Esophagus muscularis mucosa (tissue), 4 donors: ENCODE results near the gene CARD8. TPM values are rescaled to one million over a fixed set of nuclear protein-coding genes. Genes with fewer than 3 reads are reported as not detected.

Experiments
- DNase-seq: peaks from one replicate; pipeline ENCODE4 v3.0.0-alpha.2; 2017; ENCODE audit errors: extremely low spot score
- H3K27ac ChIP-seq, 4 donors: fragments of 200-600 bp; sonication (generic); replicated peaks in 1 of 4; 1 replicate in 3 of 4; 2 replicates in 1 of 4; pipeline ENCODE4 v1.5.1; 2016 to 2019; ENCODE audit warnings: mild to moderate bottlenecking in 1 of 4
- H3K27me3 ChIP-seq, 4 donors: fragments of 200-600 bp; sonication (generic); one replicate each; pipeline versions ENCODE4 v1.5.1 to v1.6.0; 2016 to 2019
- H3K36me3 ChIP-seq, 4 donors: fragments of 200-600 bp; sonication (generic); one replicate each; pipeline ENCODE4 v1.5.1; 2016 to 2019
- H3K4me1 ChIP-seq, 4 donors: fragments of 200-600 bp; sonication (generic); one replicate each; pipeline ENCODE4 v1.5.1; 2016 to 2019
- H3K4me3 ChIP-seq, 4 donors: fragments of 200-600 bp; sonication (generic); 1 replicate in 2 of 4; 2 replicates in 2 of 4; pipeline ENCODE4 v1.5.1; 2016 to 2019; ENCODE audit warnings: mild to moderate bottlenecking in 4 of 4, moderate library complexity in 1 of 4
- H3K9me3 ChIP-seq, 4 donors: fragments of 200-600 bp; sonication (generic); 1 replicate in 3 of 4; 2 replicates in 1 of 4; pipeline ENCODE4 v1.5.1; 2016 to 2019
- POLR2AphosphoS5 ChIP-seq, 2 donors: sonication (generic); formaldehyde crosslinking; IDR thresholded peaks; one replicate each; pipeline ENCODE4 v1.6.1; 2017; ENCODE audit warnings: antibody characterized with exemption in 2 of 2
- WGBS: methylation state at CpG from one replicate; pipeline ENCODE4 v1.1.5; 2018; 5-methylcytosine and 5-hydroxymethylcytosine counted together
- intact Hi-C: fragments of 100-400 bp; cut with DNase I; formaldehyde crosslinking; loops from one replicate; pipeline ENCODE4 v1.15.1; 2023
- total RNA-seq, 4 donors: library from RNA; depleted of rRNA; stranded (reverse); fragments of >200 nt; gene quantifications; one replicate each; pipeline versions ENCODE4 v1.1.0 to v1.2.1, GENCODE V29; 2016

CARD8 gene
- total RNA-seq, 4 donors from 2014 or later = 17.7 to 22.3 (median 20.9) TPM

GRCh38 chr19:48158210-48158790, 97.4 kb downstream of the CARD8 start:
- intact Hi-C loops = loop anchor here (10.0 kb wide), 1 partner anchor 193 kb away; no protein-coding TSS in a partner anchor
- Histone ChIP-seq H3K4me1 (no peaks in the 10 kb centered on the region), H3K36me3 (peaks cover 0 to 36% (median 10%) of the 10 kb centered on the region in 4 donors), H3K9me3 (no peaks in the 10 kb centered on the region), H3K27ac (no peak overlapping the region), H3K4me3 (no peak overlapping the region), H3K27me3 (no peaks in the 10 kb centered on the region)
- no peak for TF ChIP-seq POLR2AphosphoS5 (IDR thresholded peaks at IDR 0.05)
- DNase-seq = no peak
- 85% methylated on average over 12 of the region's 12 CpGs for WGBS

Other genes starting within 250 kb of the CARD8 start
- gene CABP5, start 211.8 kb downstream of the CARD8 start, total RNA-seq = not detected
- 10 to 100 TPM in 2 of 4 donors, 1 to 10 TPM in 2; 5.3 to 15.1 (median 9.3) TPM for gene PLA2G4C, start 145.1 kb downstream of the CARD8 start, total RNA-seq
- 1 to 10 TPM; 4.2 to 7.3 (median 6.0) TPM for gene LIG1, start 85.6 kb downstream of the CARD8 start, total RNA-seq
- 10 to 100 TPM in 2 of 4 donors, 1 to 10 TPM in 2; 4.0 to 15.2 (median 10.4) TPM for gene ZSWIM9, start 85.2 kb downstream of the CARD8 start, total RNA-seq
- gene ZNF114, start 14.2 kb upstream of the CARD8 start, total RNA-seq = under 1 TPM in 2 of 4 donors, not detected in 2; 0.26 to 0.46 TPM
- 100 to 1,000 TPM in 1 of 4 donors, 10 to 100 TPM in 3; 54.8 to 115 (median 59.6) TPM for gene EMP3, start 69.6 kb upstream of the CARD8 start, total RNA-seq
- gene TMEM143, start 108.0 kb upstream of the CARD8 start, total RNA-seq = 1 to 10 TPM; 4.8 to 8.3 (median 7.1) TPM
- gene SYNGR4, start 108.5 kb upstream of the CARD8 start, total RNA-seq = not detected
- gene KDELR1, start 135.6 kb upstream of the CARD8 start, total RNA-seq = 100 to 1,000 TPM in 1 of 4 donors, 10 to 100 TPM in 3; 55.2 to 105 (median 77.6) TPM
- gene GRIN2D, start 137.8 kb upstream of the CARD8 start, total RNA-seq = under 1 TPM; 0.19 to 0.42 (median 0.37) TPM
- 10 to 100 TPM; 19.5 to 42.9 (median 31.7) TPM for gene GRWD1, start 190.1 kb upstream of the CARD8 start, total RNA-seq
- gene KCNJ14, start 199.7 kb upstream of the CARD8 start, total RNA-seq = under 1 TPM; 0.42 to 0.86 (median 0.51) TPM
- gene CYTH2, start 213.5 kb upstream of the CARD8 start, total RNA-seq = 10 to 100 TPM; 40.1 to 50.7 (median 48.4) TPM